Upper lobe of left lung (tissue), 4 donors: ENCODE results near the gene VPS13D.

Experiments
- CTCF ChIP-seq, 6 experiments: fragments of 450-650 bp in 4 of 6; fragments of 200-600 bp in 2 of 6; sonication (generic) in 2 of 6; IDR thresholded peaks; one replicate each; pipeline ENCODE4 v1.5.1; 2016 to 2019; ENCODE audit warnings: antibody characterized with exemption in 6 of 6
- POLR2A ChIP-seq, 4 donors: fragments of 450-650 bp; IDR thresholded peaks; one replicate each; pipeline ENCODE4 v1.5.1; 2016 to 2017; ENCODE audit warnings: antibody characterized with exemption in 4 of 4, mild to moderate bottlenecking in 2 of 4
- POLR2AphosphoS5 ChIP-seq, 2 donors: sonication (generic); formaldehyde crosslinking; IDR thresholded peaks; one replicate each; pipeline ENCODE4 v1.5.1; 2017; ENCODE audit warnings: antibody characterized with exemption in 2 of 2

GRCh38 chr1:12531179-12531499, 301.3 kb downstream of the VPS13D start:
- TF ChIP-seq POLR2A (IDR thresholded peaks at IDR 0.05) = no peak
- TF ChIP-seq CTCF (IDR thresholded peaks at IDR 0.05) = no peak
- TF ChIP-seq POLR2AphosphoS5 (IDR thresholded peaks at IDR 0.05) = no peak
